ENCODE results near the gene EFNA2.

The EFNA2 gene

GRCh38 chr19:1285737-1286360 is at the start of gene EFNA2:
Gene EFNA2, plus strand, starts transcription at chr19:1285873. Its CDS starts 296 bp downstream, at chr19:1286169.
- Histone ChIP-seq H2AFZ (ENCODE audit: low read length) (no peak within 1 kb of the TSS), H3K9ac (ENCODE audit: low read depth, low read length, poor library complexity, severe bottlenecking) (no peak within 1 kb of the TSS), H3K36me3 (ENCODE audit: insufficient read depth, low read length) (no peaks in the 10 kb centered on the region), H3K4me2 (ENCODE audit: low read depth, low read length, poor library complexity, severe bottlenecking) (no peak within 1 kb of the TSS), H3K9me2 (replicated peaks; ENCODE audit: low read depth, low read length) (no peaks in the 10 kb centered on the region), H3F3A (ENCODE audit: low read depth) (no peaks in the 10 kb centered on the region), H3K4me1 (ENCODE audit: insufficient read depth, low read length, poor library complexity, severe bottlenecking) (no peaks in the 10 kb centered on the region), H3K27me3 (ENCODE audit: insufficient read depth, low read length, poor library complexity, severe bottlenecking) (no peaks in the 10 kb centered on the region), H4K20me1 (ENCODE audit: insufficient read depth, low read length, poor library complexity, severe bottlenecking) (no peaks in the 10 kb centered on the region), H3K9me3 (ENCODE audit: insufficient read depth, low read depth, low read length) (no peaks in the 10 kb centered on the region), H3K79me2 (ENCODE audit: insufficient read depth, low read length) (no peaks in the 10 kb centered on the region), H3K4me3 (ENCODE audit: low read length, poor library complexity, severe bottlenecking) (no peak within 1 kb of the TSS)
- TF ChIP-seq EZH2phosphoT487 (IDR thresholded peaks at IDR 0.05; ENCODE audit: borderline replicate concordance) (no peak), CTCF (conservative IDR thresholded peaks at IDR 0.05; ENCODE audit: low read length) (no peak)

- Histone ChIP-seq H3K9me3 (ENCODE audit: insufficient read depth, low read depth, low read length) (no peaks in the 10 kb centered on the region), H4K20me1 (ENCODE audit: insufficient read depth, low read length, poor library complexity, severe bottlenecking) (no peaks in the 10 kb centered on the region), H3K36me3 (ENCODE audit: insufficient read depth, low read length) (no peaks in the 10 kb centered on the region), H3K4me3 (ENCODE audit: low read length, poor library complexity, severe bottlenecking) (no peak overlapping the region), H3K4me1 (ENCODE audit: insufficient read depth, low read length, poor library complexity, severe bottlenecking) (peaks cover 6% of the 10 kb centered on the region), H3F3A (ENCODE audit: low read depth) (peaks cover 10% of the 10 kb centered on the region; the same call in 1 of the 2 replicates), H2AFZ (ENCODE audit: low read length) (no peak overlapping the region), H3K4me2 (ENCODE audit: low read depth, low read length, poor library complexity, severe bottlenecking) (no peak overlapping the region), H3K79me2 (ENCODE audit: insufficient read depth, low read length) (no peaks in the 10 kb centered on the region), H3K9me2 (replicated peaks; ENCODE audit: low read depth, low read length) (no peaks in the 10 kb centered on the region), H3K9ac (ENCODE audit: low read depth, low read length, poor library complexity, severe bottlenecking) (no peak overlapping the region), H3K27me3 (ENCODE audit: insufficient read depth, low read length, poor library complexity, severe bottlenecking) (no peaks in the 10 kb centered on the region)
- no peak for TF ChIP-seq CTCF (conservative IDR thresholded peaks at IDR 0.05; ENCODE audit: low read length)
- TF ChIP-seq EZH2phosphoT487 (IDR thresholded peaks at IDR 0.05; ENCODE audit: borderline replicate concordance) = no peak
Measured at GRCh38 chr19:1236576-1236975, 49.1 kb upstream of the EFNA2 start.

- no peaks in the 10 kb centered on the region for H3K27me3 ChIP-seq (ENCODE audit: insufficient read depth, low read length, poor library complexity, severe bottlenecking)
- no peak overlapping the region for H2AFZ ChIP-seq (ENCODE audit: low read length)
Measured at GRCh38 chr19:1237027-1237659, 48.5 kb upstream of the EFNA2 start.

More at GRCh38 chr19:1237027-1237659, 48.5 kb upstream of the EFNA2 start:
- no peaks in the 10 kb centered on the region for H3K9me2 ChIP-seq (replicated peaks; ENCODE audit: low read depth, low read length)
- no peaks in the 10 kb centered on the region for H4K20me1 ChIP-seq (ENCODE audit: insufficient read depth, low read length, poor library complexity, severe bottlenecking)
- H3K4me1 ChIP-seq (ENCODE audit: insufficient read depth, low read length, poor library complexity, severe bottlenecking) = peaks cover 6% of the 10 kb centered on the region
- H3K79me2 ChIP-seq (ENCODE audit: insufficient read depth, low read length) = peaks cover 5% of the 10 kb centered on the region
- no peak overlapping the region for H3K9ac ChIP-seq (ENCODE audit: low read depth, low read length, poor library complexity, severe bottlenecking)
- TF ChIP-seq EZH2phosphoT487 (IDR thresholded peaks at IDR 0.05; ENCODE audit: borderline replicate concordance) (no peak), CTCF (conservative IDR thresholded peaks at IDR 0.05; ENCODE audit: low read length) (no peak)
- H3K4me3 ChIP-seq (ENCODE audit: low read length, poor library complexity, severe bottlenecking) = peak overlapping the region; percentile 60
- H3K36me3 ChIP-seq (ENCODE audit: insufficient read depth, low read length) = no peaks in the 10 kb centered on the region
- H3K4me2 ChIP-seq (ENCODE audit: low read depth, low read length, poor library complexity, severe bottlenecking) = peak overlapping the region; percentile 65
- no peaks in the 10 kb centered on the region for H3K9me3 ChIP-seq (ENCODE audit: insufficient read depth, low read depth, low read length)
- H3F3A ChIP-seq (ENCODE audit: low read depth) = peaks cover 10% of the 10 kb centered on the region; the same call in 1 of the 2 replicates
